Body of pancreas (tissue), 4 donors: Measurements from ENCODE around the gene TMEM141.
"Not testable (repeated sequence)": the region's sequence is repeated elsewhere in the genome, so short reads cannot be mapped to it uniquely, and the experiment has no call there.

Experiments used
- POLR2A ChIP-seq, 3 donors: fragments of 450-650 bp; IDR thresholded peaks; one replicate each; pipeline ENCODE4 v1.6.1; 2016; ENCODE audit warnings: antibody characterized with exemption in 3 of 3, mild to moderate bottlenecking in 2 of 3
- TF ChIP-seq, protein P1 (sequence below), 7 experiments: fragments of 450-650 bp in 4 of 7; fragments of 200-600 bp in 3 of 7; sonication (generic) in 3 of 7; IDR thresholded peaks; one replicate each; pipeline ENCODE4 v1.5.1; 2016 to 2019; ENCODE audit warnings: antibody characterized with exemption in 7 of 7

DNA sequence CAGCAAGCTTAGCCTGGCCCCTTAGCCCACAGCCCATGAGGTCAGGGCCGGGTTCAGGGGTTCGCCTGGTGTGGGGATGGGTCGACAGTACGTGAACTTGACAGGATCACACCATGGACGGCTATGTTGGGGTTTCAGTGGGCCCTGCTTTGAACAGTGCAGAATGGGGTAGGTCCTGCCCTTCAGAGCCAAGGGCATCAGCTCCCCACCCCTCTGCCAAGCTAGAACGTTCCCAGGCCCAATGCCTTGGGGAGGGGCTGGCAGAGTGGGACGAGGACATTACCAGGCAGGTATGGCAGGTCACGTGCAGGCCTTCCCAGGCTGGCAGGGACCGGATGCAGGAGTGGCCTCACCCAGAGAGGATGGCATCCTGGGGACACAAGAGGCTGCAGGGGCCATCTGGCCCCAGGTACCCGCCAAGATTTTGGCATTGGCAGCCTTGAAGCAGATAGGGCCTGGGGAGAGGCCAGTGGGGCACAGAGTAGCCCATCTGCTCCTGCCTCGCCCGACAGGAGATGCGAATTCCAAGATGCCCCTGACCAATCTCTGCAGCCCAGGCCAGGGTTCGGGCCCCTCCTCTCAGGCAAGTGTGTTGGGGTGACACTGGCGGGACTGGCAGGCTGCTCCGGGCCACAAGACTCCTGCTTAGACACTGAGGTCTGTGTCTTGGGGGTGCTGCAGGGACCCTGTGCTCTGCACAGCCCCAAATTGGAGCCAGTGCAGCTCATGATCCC, 50.7 kb downstream of the TMEM141 start:
- TF ChIP-seq, protein P1, sequence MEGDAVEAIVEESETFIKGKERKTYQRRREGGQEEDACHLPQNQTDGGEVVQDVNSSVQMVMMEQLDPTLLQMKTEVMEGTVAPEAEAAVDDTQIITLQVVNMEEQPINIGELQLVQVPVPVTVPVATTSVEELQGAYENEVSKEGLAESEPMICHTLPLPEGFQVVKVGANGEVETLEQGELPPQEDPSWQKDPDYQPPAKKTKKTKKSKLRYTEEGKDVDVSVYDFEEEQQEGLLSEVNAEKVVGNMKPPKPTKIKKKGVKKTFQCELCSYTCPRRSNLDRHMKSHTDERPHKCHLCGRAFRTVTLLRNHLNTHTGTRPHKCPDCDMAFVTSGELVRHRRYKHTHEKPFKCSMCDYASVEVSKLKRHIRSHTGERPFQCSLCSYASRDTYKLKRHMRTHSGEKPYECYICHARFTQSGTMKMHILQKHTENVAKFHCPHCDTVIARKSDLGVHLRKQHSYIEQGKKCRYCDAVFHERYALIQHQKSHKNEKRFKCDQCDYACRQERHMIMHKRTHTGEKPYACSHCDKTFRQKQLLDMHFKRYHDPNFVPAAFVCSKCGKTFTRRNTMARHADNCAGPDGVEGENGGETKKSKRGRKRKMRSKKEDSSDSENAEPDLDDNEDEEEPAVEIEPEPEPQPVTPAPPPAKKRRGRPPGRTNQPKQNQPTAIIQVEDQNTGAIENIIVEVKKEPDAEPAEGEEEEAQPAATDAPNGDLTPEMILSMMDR (IDR thresholded peaks at IDR 0.05) = not testable (repeated sequence)
- not testable (repeated sequence) for TF ChIP-seq POLR2A (IDR thresholded peaks at IDR 0.05)
